RWPE2 (cell line): ENCODE measurements around the gene GAP43.

Experiments
- ATAC-seq: fragments of 200-7000 bp; cut with Tn5 transposase; 3 replicates; pipeline ENCODE4 v1.9.1; 2021; ENCODE audit warnings: low read depth
- DNase-seq: peaks from one replicate; pipeline ENCODE4 v3.0.0-alpha.2; 2020; ENCODE audit warnings: low spot score
- H3K27ac ChIP-seq: fragments of 450-650 bp; 2 replicates; pipeline ENCODE4 v1.5.1; 2017; ENCODE audit warnings: mild to moderate bottlenecking; ENCODE audit not compliant: poor library complexity, severe bottlenecking
- H3K27me3 ChIP-seq: fragments of 250-450 bp; sonication (Bioruptor Pico); 2 replicates; pipeline ENCODE4 v1.5.1; 2021; ENCODE audit warnings: mild to moderate bottlenecking, moderate library complexity; ENCODE audit not compliant: insufficient read depth, poor library complexity, severe bottlenecking
- H3K36me3 ChIP-seq: fragments of 250-450 bp; sonication (Bioruptor Pico); 2 replicates; pipeline ENCODE4 v1.5.1; 2020; ENCODE audit warnings: low read depth, mild to moderate bottlenecking, moderate library complexity
- H3K4me1 ChIP-seq: fragments of 250-450 bp; sonication (Bioruptor Pico); 2 replicates; pipeline ENCODE4 v1.5.1; 2021; ENCODE audit warnings: mild to moderate bottlenecking, moderate library complexity; ENCODE audit not compliant: insufficient read depth, poor library complexity, severe bottlenecking
- H3K4me3 ChIP-seq: fragments of 250-450 bp; sonication (Bioruptor Pico); 2 replicates; pipeline ENCODE4 v1.5.1; 2021; ENCODE audit warnings: mild to moderate bottlenecking, moderate library complexity; ENCODE audit not compliant: severe bottlenecking
- H3K9me3 ChIP-seq: fragments of 250-450 bp; sonication (Bioruptor Pico); 2 replicates; pipeline ENCODE4 v1.5.1; 2021; ENCODE audit warnings: mild to moderate bottlenecking, moderate library complexity; ENCODE audit not compliant: severe bottlenecking
- TF ChIP-seq, protein P1 (sequence below): fragments of 450-650 bp; IDR thresholded peaks from one replicate; pipeline ENCODE4 v1.5.1; 2017; ENCODE audit warnings: mild to moderate bottlenecking, moderate library complexity; ENCODE audit not compliant: poor library complexity, severe bottlenecking

The GAP43 gene

DNA sequence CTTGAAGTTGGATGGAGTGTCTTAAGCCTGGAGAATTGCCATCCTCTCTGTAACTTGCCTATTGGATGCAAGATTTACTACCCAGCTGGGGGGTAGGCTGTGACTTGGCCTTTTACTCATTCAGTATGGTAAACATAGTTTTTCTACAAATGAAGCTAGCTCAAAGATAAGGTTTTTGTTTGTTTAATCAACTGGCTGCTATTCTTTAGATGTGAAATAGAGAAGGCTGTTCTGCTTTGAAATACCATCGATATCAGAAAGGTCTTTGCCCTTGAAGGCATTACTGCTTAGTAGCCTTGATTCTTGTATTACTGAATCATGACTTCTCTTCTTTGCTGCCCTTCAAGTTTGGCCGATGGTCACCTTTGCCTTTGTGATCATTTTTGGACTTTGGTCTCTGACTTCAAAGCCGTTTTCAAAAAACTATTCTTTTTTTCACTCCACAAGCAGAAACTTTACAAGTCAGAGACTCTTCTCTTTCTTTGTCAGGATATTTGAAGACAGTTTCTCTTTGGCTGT lies 83.1 kb downstream of the GAP43 start:
- DNase-seq (no peak), ATAC-seq (no peak)
- Histone ChIP-seq H3K9me3 (no peaks in the 10 kb centered on the region), H3K4me3 (no peak overlapping the region), H3K27me3 (no peaks in the 10 kb centered on the region), H3K27ac (no peak overlapping the region), H3K36me3 (no peaks in the 10 kb centered on the region), H3K4me1 (no peaks in the 10 kb centered on the region)
- TF ChIP-seq, protein P1, sequence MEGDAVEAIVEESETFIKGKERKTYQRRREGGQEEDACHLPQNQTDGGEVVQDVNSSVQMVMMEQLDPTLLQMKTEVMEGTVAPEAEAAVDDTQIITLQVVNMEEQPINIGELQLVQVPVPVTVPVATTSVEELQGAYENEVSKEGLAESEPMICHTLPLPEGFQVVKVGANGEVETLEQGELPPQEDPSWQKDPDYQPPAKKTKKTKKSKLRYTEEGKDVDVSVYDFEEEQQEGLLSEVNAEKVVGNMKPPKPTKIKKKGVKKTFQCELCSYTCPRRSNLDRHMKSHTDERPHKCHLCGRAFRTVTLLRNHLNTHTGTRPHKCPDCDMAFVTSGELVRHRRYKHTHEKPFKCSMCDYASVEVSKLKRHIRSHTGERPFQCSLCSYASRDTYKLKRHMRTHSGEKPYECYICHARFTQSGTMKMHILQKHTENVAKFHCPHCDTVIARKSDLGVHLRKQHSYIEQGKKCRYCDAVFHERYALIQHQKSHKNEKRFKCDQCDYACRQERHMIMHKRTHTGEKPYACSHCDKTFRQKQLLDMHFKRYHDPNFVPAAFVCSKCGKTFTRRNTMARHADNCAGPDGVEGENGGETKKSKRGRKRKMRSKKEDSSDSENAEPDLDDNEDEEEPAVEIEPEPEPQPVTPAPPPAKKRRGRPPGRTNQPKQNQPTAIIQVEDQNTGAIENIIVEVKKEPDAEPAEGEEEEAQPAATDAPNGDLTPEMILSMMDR, result no peak

DNA sequence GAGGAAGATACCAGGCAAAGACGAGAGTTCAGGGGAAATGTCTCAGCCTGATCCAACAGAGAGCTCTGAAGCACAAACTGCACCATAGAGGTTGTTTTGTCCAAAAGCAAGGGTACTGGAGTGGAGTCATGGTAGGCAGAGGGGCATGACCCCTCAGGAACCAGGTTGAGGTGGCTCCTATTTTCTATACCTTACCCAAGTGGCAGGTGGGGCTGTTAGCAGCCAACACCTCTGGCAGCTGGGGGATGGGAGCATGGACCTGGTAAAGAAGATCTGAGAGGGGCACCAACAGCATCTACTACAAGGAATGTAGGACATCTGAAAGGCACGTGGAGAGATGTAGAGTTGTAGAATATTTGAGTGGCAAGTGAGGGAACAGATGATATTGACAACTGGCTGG lies 85.2 kb downstream of the GAP43 start:
- H3K4me1 ChIP-seq, result no peaks in the 10 kb centered on the region
- H3K27ac ChIP-seq, result no peak overlapping the region
- H3K4me3 ChIP-seq, result no peak overlapping the region
- TF ChIP-seq, protein P1, result no peak
- DNase-seq, result no peak
- no peak for ATAC-seq
- no peaks in the 10 kb centered on the region for H3K9me3 ChIP-seq
- H3K36me3 ChIP-seq, result no peaks in the 10 kb centered on the region
- no peaks in the 10 kb centered on the region for H3K27me3 ChIP-seq

DNA sequence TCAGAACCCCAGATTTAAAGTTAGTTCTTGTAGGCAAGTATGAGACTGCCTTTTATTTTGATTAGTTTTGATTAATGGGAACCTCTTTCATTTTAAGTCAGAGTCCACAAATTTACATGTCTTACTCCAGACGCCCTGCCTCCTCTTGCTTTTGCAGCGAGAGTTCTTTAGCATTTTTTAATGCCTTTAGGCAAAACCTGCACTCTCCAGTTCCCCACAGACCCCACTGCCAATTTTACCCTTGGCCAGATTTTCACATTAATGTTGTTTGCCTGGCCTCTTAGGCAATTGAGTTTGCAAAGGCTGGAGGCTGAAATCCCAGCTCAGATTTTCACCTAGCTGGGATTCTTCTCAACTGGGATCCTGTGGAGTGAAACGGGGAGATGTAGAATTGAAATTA lies 85.8 kb downstream of the GAP43 start:
- Histone ChIP-seq H3K9me3 (no peaks in the 10 kb centered on the region), H3K4me3 (no peak overlapping the region), H3K36me3 (no peaks in the 10 kb centered on the region), H3K27me3 (no peaks in the 10 kb centered on the region), H3K27ac (no peak overlapping the region), H3K4me1 (no peaks in the 10 kb centered on the region)
- TF ChIP-seq, protein P1, result no peak
- DNase-seq (no peak), ATAC-seq (no peak)

DNA sequence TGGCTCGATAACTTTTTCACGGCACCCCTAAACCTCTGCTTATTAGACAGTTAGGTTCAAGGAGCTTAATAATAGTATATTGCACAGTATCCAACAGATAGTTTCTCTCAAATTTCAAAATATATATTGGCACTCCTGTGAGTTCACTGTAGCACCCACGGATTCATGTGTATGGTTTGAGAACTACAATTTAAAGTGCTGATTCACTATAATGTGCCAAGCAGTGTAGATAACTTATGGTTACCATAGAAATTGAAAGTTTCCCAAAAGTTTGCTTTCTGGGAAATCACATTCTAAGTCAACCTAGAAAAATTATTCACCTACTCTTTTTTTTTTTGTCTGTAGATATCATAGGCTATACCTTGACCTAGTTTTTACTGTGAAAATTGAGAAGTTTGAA lies 86.6 kb downstream of the GAP43 start:
- H3K4me3 ChIP-seq, result no peak overlapping the region
- DNase-seq (no peak), ATAC-seq (no peak)
- no peaks in the 10 kb centered on the region for H3K27me3 ChIP-seq
- H3K27ac ChIP-seq, result no peak overlapping the region
- H3K4me1 ChIP-seq, result no peaks in the 10 kb centered on the region
- no peaks in the 10 kb centered on the region for H3K36me3 ChIP-seq
- H3K9me3 ChIP-seq, result no peaks in the 10 kb centered on the region
- TF ChIP-seq, protein P1, result no peak

DNA sequence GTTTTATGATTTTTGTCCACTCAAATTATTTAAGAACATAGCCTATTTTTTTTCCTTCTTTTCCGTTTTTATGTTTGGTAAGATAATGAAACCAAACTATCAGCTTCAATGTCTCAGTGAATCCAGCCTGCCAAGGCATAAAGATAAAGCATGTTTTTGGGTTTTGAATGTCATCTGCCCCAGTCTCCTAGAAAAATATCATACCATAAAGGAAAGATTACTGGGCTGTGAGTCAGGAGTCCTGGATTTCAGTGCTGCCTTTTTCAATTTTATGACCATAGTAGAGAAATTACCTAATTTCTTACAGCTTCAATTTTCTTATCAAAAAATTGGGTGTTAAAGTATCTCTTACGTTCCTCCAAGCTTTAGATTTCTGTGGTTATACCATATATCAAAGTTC lies 87.5 kb downstream of the GAP43 start:
- TF ChIP-seq, protein P1, result no peak
- DNase-seq (no peak), ATAC-seq (no peak)
- Histone ChIP-seq H3K36me3 (no peaks in the 10 kb centered on the region), H3K4me3 (no peak overlapping the region), H3K4me1 (no peaks in the 10 kb centered on the region), H3K27ac (no peak overlapping the region), H3K9me3 (no peaks in the 10 kb centered on the region), H3K27me3 (no peaks in the 10 kb centered on the region)
